GM23248 (cell line): Measurements from ENCODE around the gene CLSTN2.

Experiments
- EZH2 ChIP-seq: fragments of 200-600 bp; sonication (generic); IDR thresholded peaks from 2 replicates; pipeline ENCODE4 v1.6.1; 2018; ENCODE audit warnings: antibody characterized with exemption, mild to moderate bottlenecking; ENCODE audit not compliant: insufficient read depth, poor library complexity, severe bottlenecking
- EZH2phosphoT487 ChIP-seq: fragments of 200-600 bp; sonication (generic); IDR thresholded peaks from 2 replicates; pipeline ENCODE4 v1.6.1; 2018; ENCODE audit warnings: antibody characterized with exemption, moderate library complexity, mild to moderate bottlenecking, low read depth; ENCODE audit not compliant: insufficient read depth

- TF ChIP-seq EZH2phosphoT487, result no peak
- TF ChIP-seq EZH2, result no peak
These were observed 44.0 kb downstream of the CLSTN2 start for GRCh38 chr3:139978966-139979365.
